NCI-H524 treated with DMSO at 0.1 percent for 48 hours (cell line): ENCODE measurements around the gene TSEN34.
"Not testable (repeated sequence)": the region's sequence is repeated elsewhere in the genome, so short reads cannot be mapped to it uniquely, and the experiment has no call there.

Experiments
- DNase-seq: peaks from one replicate; lab custom pipeline; 2025; lab: John Stamatoyannopoulos, UW

Gene TSEN34

GRCh38 chr19:54188215-54188871 is 2.8 kb upstream of the TSEN34 start:
- no peak for DNase-seq

- peak; percentile 55 for DNase-seq
Observed at GRCh38 chr19:54189145-54189734, 1.9 kb upstream of the TSEN34 start, which contains the start of gene MBOAT7. Gene MBOAT7, minus strand, starts transcription at chr19:54189580. Its CDS starts 1,072 bp downstream, at chr19:54188508.

- peak; percentile 97 for DNase-seq
Observed at GRCh38 chr19:54189735-54190502, 1.2 kb upstream of the TSEN34 start.

- DNase-seq = peak; percentile 91
Observed at GRCh38 chr19:54190503-54191010, 551 bp upstream of the TSEN34 start.

- DNase-seq = no peak
Observed at GRCh38 chr19:54191811-54192453, 824 bp downstream of the TSEN34 start.

GRCh38 chr19:54193011-54193410 is 1.9 kb downstream of the TSEN34 start:
- no peak for DNase-seq

GRCh38 chr19:54194463-54194862 is 3.4 kb downstream of the TSEN34 start:
- DNase-seq = not testable (repeated sequence)

GRCh38 chr19:54196536-54196935 is 5.4 kb downstream of the TSEN34 start:
- no peak for DNase-seq

GRCh38 chr19:54197121-54197520 is 6.0 kb downstream of the TSEN34 start:
- no peak for DNase-seq

- no peak for DNase-seq
Observed at GRCh38 chr19:54199401-54199800, 8.3 kb downstream of the TSEN34 start.

- no peak for DNase-seq
Observed at GRCh38 chr19:54201172-54201701, 10.1 kb downstream of the TSEN34 start.

- DNase-seq = no peak
Observed at GRCh38 chr19:54201980-54202379, 10.9 kb downstream of the TSEN34 start.

GRCh38 chr19:54203151-54203611 is 12.1 kb downstream of the TSEN34 start:
- no peak for DNase-seq

GRCh38 chr19:54204767-54205468 is 13.8 kb downstream of the TSEN34 start:
- no peak for DNase-seq

GRCh38 chr19:54206030-54206830 is 15.1 kb downstream of the TSEN34 start:
- no peak for DNase-seq

- no peak for DNase-seq
Observed at GRCh38 chr19:54206831-54207177, 15.7 kb downstream of the TSEN34 start.

- DNase-seq = not testable (repeated sequence)
Observed at GRCh38 chr19:54207193-54207592, 16.1 kb downstream of the TSEN34 start.

GRCh38 chr19:54207676-54207982 is 16.5 kb downstream of the TSEN34 start:
- DNase-seq = no peak

- no peak for DNase-seq
Observed at GRCh38 chr19:54207983-54208783, 17.1 kb downstream of the TSEN34 start.

GRCh38 chr19:54208784-54209057 is 17.6 kb downstream of the TSEN34 start:
- no peak for DNase-seq
